Loucy (cell line): Measurements from ENCODE around the gene SH3PXD2A.

Experiments used
- CTCF ChIP-seq: fragments of 200-600 bp; sonication (generic); conservative IDR thresholded peaks from 2 replicates; pipeline ENCODE4 v1.5.1; 2014; ENCODE audit warnings: mild to moderate bottlenecking, antibody characterized with exemption, low read length
- EZH2phosphoT487 ChIP-seq: fragments of 200-600 bp; IDR thresholded peaks from 2 replicates; pipeline ENCODE4 v1.6.1; 2018; ENCODE audit warnings: antibody characterized with exemption, mild to moderate bottlenecking, moderate library complexity, borderline replicate concordance

- TF ChIP-seq CTCF (no peak), EZH2phosphoT487 (no peak)
Observed at GRCh38 chr10:103640436-103641181, 214.8 kb downstream of the SH3PXD2A start.
